Cerebellar cortex (tissue), 1 donor: ENCODE data around the gene HIC1.
A peak's percentile ranks its signal among the peaks of the same experiment; 100 is the strongest.

Source experiments
- DNase-seq: peaks from one replicate; pipeline ENCODE4 v3.0.0-alpha.2; 2015; ENCODE audit warnings: low spot score

The HIC1 gene

DNA sequence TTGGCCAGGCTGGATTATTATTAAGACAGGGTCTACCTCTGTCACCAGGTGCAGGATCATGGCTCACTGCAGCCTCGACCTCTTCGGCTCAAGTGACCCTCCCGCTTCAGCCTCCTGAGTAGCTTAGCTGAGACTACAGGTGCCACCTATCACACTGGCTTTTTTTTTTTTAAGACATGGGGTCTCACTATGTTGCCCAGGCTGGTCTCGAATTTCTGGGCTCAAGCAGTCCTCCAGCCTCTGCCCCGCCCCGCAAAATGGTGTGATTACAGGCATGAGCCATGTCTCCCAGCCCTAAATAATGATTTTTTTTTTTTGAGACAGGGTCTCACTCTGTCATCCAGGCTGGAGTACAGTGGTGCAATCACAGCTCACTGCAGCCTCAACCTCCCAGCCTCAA is 7.3 kb upstream of the HIC1 start:
- no peak for DNase-seq

DNA sequence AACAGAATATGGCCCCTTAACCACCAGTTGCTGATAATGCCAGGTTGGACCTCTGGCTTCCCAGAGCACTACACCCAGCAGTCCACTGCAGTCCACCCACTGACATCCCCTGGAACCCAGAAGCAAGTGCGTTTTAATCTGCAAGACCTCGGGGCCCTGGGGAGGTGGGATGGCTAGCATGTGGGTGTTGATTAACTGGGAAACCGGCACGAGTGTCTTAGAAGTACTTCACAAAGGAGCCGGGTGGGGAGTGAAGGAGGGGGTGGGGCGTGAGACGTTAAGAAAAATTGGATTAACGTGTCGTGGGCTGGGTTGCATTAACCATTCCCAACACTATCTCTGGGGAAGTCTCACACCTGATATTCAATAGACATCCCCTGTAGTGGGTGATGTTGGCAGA is 6.1 kb upstream of the HIC1 start:
- DNase-seq: no peak

DNA sequence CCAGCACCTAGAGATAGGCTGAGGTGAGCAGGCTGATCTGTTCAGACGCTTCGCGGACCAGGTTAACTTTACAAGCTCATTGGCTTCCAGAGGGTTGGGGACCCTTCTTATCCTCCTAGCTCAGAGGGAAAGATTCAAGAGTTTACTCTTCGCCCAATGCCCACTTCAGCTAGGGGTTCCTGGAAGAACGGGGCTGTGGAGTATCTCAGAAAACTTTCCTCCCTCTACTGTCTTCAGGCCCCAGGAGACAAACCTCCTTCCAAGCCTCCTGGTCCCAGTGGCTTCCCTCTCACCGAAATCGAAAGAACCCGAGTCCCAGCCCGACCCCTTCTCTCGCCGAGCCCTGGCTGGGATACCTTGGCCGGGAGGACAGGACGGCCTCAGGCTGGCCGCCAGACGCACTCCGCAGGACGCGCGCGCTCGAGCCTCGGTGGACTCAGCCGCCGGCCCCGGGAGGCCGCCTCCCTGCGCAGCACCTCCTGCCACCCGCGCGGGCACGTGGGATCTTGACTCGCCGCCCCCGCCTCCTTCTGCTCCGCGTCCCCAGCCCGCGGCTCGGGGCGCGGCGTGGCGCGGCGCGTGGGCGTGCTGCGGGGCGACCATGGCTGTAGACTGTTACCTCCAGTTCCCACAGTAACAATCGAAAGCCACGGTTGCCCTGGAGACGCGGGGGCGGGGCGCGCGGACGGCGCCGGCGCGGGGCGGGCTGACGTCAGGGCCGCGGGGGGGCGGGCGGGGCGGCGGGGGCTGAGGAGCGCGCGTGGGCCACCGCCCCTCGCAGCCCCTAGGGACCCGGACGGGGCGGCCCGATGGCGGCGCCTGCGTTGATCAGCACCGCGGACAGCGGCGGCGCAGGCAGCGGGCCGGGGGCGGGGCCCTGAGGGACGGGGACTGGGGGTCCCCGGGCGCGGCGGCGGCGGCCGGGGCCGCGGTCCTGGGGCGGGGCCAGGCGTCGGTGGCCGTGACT is 5.3 kb upstream of the HIC1 start:
- peak; percentile 64 for DNase-seq

DNA sequence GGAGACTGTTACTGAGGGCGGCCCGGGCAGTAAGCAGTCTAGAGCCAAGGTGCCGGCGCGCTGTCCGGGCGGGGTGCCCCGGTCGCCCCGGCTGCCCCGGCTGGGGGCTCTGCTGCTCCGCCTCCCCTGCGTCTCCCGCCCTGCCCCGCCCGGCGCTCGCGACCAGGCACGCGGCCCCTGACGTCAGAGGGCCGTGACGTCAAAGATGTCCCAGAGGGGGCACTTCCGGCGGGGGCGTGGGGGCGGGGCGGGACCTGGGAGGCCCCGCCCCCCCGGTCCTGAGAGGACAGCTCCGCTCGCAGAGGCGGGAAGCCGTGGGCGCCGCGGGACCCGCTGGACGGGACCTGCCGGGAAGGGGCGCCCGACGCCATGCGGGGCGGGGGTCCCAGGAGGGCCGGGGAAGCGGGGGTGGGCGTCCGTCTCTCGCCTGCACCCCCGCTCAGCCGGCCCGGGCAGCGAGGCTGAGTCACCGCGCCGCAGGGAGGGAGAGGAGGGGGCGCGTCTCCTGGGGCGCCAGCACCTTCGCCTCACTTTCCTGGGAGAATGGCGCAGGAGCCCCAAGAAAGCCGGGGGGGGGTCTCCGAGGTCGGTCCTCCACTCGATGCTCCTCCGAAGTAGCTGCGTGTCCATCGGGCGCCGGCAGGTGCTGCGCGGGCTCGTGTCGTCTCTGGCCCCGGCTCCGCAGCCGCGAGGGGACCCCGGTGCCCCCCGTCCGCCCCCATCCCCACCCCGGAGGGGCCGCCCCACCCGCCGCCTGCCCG is 4.4 kb upstream of the HIC1 start:
- peak; percentile 70 for DNase-seq

DNA sequence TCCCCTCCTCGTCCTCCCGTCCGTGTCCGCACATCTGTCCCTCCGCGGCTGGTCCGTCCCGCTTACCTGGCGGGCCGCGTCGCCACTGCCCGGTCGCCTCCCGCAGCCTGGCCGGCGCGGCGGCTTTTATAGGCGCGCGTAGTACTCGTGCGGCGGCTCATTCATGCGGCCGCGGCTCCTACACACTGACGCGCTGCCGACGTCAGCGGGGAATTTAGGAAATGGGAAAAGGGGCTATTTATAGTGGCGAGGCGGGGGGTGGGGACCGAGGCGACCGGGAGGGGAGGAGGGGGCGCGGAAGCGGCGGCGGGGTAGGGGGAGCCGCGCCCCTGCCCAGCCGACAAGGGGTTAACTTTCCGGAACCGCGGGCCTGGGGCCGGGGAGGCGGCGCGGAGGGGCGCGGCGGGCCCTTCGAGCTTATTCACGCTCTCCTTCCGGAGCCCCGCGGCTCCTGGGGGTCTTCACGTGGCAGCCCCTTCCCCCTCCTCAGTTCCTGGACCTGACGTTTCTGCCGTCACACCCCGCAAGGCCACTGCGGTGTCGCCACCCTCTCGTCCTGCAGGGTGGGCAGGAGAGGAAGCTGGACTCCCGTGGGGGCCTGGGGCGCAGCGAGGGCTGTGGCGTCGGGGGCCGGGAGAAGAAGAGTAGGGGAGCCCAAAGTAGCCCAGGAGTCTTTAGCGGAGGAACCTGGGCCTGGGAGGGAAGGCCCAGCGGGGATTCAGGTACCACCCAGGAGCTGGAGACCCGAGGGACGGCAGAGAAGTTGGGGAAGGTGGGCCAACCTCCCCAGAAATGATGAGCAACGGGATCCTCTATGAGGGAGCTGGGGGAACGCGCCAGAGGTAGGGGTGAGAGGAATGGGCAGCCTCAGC is 3.6 kb upstream of the HIC1 start:
- no peak for DNase-seq

DNA sequence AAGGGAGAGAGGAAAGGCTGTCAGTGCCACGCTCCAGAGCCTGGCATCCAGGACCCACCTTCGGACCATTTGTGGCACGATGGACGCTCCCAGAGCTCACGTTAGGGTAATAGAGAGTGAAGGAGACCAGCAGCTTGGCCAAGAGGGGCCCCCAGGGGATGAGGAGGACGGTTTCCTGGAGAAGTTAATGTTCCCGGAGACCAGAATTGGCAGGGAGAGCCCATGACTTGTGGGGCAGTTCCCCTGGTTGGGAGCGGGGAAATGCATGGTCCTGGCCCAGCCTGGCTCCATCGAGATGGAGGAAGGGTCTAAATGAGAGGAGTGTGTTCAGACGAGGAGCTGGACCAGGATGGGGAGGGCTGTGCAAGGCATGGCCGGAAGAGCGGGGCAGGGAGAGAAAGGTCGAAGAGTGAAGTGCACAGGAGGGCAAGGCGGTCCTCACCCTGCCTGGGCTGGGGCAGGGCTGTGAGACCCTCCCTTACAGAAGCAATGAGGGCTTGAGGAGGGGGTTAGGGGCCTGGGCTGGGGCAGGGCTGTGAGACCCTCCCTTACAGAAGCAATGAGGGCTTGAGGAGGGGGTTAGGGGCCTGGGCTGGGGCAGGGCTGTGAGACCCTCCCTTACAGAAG is 2.9 kb upstream of the HIC1 start:
- no peak for DNase-seq

DNA sequence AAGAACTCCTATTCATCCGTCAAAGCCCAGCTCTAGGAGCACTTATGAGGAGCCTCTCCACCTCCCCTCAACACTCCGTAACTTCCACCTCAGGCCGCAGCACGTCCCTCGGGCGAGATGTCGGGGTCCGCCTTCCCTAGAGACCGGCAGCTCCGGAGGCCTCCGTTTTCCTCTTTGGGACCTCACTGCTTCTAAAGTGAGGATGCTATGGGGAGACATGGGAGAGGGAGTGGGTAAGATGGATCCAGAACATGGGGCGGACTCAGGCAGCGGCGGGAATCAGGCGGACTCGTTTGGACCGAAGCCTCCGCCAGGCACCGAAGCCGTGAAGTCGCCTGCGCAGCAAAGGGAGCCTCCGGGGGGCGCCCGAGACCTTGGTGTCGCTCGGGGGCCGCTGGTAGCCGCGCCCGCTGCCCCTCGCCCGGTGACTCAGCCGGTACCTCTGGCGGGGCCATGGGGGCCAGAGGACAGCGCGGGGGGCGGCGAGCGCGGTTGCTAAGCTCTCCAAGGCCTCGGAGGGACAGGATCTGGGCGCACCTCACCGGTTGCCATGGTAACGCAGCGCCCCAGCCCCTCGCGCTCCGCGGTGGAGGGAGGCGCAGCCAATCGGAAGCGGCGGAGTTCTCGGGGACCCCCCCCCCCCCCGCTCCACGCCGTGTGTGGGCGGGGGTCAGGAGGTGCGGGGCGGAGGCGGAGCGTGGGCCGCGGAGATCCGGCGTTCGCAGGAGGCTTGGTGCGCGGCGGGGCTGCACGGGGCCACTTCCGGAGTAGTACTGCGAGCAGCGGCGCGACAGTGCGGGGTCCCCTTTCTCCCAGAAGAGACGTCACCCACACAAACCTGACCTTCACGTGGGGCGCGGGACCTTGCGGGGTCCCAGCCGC is 1.3 kb upstream of the HIC1 start:
- peak; percentile 76 for DNase-seq

DNA sequence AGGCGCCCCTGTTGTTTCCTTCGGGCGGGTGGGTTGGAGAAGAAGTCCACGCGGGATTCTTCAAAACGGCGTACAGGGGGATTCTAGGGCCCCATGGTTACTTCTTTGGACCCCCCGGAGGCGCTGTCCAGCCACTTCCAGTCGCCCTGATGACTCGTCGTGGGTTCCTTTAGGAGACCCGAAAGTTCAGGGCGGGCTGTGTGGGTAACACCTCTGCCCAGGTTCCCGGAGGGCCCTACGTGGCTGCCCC is 716 bp upstream of the HIC1 start:
- no peak for DNase-seq

DNA sequence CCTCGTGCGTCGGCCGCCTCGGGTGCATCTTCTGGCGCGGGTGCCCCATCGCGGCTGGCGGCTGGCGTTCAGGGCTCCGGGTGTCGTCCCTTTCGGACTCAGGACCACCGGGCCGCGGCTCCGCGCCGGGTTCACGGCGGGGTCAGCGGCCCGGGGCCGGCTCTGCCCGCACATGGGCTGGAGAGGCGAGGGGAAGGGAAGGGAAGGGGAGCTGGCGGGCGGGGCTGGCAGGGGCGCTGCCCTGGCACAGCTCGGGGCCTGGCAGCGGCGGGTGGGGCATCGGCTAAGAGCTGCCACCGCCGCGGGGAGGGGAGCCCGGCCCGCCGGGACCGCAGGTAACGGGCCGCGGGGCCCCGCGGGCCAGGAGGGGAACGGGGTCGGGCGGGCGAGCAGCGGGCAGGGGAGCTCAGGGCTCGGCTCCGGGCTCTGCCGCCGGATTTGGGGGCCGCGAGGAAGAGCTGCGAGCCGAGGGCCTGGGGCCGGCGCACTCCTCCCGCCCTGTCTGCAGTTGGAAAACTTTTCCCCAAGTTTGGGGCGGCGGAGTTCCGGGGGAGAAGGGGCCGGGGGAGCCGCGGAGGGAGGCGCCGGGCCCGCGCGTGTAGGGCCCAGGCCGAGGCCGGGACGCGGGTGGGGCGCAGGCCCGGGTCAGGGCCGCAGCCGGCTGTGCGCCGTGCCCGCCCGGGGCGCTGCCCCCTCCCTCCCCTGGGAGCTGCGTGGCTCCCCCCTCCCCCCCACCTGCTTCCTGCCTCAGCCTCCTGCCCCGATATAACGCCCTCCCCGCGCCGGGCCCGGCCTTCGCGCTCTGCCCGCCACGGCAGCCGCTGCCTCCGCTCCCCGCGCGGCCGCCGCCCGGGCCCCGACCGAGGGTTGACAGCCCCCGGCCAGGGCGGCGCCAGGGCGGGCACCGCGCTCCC is 646 bp downstream of the HIC1 start:
- no peak for DNase-seq

DNA sequence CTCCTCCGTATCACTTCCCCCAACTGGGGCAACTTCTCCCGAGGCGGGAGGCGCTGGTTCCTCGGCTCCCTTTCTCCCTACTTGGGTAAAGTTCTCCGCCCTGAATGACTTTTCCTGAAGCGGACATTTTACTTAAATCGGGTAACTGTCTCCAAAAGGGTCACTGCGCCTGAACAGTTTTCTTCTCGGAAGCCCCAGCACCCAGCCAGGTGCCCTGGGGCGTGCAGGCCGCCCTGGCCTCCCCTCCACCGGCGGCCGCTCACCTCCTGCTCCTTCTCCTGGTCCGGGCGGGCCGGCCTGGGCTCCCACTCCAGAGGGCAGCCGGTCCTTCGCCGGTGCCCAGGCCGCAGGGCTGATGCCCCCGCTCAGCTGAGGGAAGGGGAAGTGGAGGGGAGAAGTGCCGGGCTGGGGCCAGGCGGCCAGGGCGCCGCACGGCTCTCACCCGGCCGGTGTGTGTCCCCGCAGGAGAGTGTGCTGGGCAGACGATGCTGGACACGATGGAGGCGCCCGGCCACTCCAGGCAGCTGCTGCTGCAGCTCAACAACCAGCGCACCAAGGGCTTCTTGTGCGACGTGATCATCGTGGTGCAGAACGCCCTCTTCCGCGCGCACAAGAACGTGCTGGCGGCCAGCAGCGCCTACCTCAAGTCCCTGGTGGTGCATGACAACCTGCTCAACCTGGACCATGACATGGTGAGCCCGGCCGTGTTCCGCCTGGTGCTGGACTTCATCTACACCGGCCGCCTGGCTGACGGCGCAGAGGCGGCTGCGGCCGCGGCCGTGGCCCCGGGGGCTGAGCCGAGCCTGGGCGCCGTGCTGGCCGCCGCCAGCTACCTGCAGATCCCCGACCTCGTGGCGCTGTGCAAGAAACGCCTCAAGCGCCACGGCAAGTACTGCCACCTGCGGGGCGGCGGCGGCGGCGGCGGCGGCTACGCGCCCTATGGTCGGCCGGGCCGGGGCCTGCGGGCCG is 1.6 kb downstream of the HIC1 start:
- no peak for DNase-seq

DNA sequence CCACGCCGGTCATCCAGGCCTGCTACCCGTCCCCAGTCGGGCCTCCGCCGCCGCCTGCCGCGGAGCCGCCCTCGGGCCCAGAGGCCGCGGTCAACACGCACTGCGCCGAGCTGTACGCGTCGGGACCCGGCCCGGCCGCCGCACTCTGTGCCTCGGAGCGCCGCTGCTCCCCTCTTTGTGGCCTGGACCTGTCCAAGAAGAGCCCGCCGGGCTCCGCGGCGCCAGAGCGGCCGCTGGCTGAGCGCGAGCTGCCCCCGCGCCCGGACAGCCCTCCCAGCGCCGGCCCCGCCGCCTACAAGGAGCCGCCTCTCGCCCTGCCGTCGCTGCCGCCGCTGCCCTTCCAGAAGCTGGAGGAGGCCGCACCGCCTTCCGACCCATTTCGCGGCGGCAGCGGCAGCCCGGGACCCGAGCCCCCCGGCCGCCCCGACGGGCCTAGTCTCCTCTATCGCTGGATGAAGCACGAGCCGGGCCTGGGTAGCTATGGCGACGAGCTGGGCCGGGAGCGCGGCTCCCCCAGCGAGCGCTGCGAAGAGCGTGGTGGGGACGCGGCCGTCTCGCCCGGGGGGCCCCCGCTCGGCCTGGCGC is 2.4 kb downstream of the HIC1 start:
- DNase-seq: no peak

DNA sequence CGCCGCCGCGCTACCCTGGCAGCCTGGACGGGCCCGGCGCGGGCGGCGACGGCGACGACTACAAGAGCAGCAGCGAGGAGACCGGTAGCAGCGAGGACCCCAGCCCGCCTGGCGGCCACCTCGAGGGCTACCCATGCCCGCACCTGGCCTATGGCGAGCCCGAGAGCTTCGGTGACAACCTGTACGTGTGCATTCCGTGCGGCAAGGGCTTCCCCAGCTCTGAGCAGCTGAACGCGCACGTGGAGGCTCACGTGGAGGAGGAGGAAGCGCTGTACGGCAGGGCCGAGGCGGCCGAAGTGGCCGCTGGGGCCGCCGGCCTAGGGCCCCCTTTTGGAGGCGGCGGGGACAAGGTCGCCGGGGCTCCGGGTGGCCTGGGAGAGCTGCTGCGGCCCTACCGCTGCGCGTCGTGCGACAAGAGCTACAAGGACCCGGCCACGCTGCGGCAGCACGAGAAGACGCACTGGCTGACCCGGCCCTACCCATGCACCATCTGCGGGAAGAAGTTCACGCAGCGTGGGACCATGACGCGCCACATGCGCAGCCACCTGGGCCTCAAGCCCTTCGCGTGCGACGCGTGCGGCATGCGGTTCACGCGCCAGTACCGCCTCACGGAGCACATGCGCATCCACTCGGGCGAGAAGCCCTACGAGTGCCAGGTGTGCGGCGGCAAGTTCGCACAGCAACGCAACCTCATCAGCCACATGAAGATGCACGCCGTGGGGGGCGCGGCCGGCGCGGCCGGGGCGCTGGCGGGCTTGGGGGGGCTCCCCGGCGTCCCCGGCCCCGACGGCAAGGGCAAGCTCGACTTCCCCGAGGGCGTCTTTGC is 3.1 kb downstream of the HIC1 start:
- no peak for DNase-seq

DNA sequence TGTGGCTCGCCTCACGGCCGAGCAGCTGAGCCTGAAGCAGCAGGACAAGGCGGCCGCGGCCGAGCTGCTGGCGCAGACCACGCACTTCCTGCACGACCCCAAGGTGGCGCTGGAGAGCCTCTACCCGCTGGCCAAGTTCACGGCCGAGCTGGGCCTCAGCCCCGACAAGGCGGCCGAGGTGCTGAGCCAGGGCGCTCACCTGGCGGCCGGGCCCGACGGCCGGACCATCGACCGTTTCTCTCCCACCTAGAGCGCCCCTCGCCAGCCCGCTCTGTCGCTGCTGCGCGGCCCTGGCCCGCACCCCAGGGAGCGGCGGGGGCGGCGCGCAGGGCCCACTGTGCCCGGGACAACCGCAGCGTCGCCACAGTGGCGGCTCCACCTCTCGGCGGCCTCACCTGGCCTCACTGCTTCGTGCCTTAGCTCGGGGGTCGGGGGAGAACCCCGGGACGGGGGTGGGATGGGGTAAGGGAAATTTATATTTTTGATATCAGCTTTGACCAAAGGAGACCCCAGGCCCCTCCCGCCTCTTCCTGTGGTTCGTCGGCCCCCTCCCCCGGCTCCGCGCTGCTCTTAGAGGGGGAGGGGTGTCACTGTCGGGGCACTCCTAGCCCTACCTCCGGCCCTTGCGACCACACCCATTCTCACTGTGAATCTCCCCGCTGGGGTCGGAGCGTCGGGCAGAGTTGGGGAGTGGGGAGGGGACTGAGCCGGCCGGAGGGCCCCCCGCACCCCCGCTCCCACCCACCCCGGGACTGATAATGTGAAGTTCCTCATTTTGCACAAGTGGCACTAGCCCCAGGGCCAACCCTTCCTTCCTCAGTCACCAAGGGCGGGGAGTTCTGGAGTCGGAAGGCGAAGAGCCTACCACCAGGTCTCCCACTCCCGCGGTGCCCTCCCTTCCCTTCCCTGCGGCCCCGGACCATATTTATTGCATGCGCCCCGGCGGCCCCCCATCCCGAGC is 4.0 kb downstream of the HIC1 start:
- no peak for DNase-seq

DNA sequence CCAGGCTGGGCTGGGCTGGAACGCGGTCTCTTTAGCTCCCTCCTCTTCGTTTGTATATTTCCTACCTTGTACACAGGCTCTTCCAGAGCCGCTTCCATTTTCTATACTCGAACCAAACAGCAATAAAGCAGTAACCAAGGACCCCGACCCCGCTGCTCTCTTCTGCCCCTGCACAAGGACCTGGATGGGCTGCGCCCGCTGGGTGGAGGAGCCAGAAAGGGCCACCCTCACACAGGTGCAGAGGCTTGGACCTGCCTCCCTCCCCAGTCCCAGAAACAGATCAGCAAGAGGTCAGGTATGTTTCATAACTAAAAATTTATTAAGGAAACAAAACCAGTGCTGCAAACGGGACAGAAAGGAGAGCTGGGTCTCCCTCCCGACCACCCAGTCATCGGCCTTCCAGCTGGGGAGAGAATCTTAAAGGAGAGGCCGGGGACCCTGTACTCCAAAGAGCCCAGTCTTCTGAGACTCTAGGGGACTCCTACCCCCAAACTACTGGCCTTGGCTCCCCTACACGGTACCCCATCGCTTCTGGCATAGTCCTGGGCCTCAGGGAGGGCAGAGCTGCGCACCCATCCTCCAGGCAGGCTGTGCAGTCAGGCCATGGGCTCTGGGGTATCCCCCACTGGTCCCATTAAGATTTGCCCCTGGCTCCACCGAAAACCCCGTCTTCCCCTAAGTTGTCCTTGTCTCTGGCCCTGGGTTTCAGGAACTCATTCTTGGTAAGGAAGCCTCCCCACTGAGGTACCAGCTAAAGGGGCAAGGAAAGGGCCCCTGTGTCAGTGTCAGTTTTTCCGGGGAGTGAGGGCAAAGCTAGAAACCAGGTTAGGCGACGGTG is 4.9 kb downstream of the HIC1 start:
- no peak for DNase-seq

DNA sequence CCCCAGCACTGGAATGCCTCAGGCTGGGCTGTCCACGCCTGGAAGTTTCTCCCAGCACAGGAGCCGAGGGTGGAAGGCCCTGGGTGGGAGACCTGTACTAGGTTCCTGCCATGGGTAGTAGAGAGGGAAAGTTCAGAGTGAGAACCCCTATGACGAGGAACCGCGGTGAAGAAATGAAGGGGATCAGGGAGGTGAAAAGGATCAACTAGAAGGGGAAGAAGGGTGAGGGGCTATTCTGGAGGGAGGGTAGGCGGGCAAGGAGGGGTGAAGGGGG is 5.4 kb downstream of the HIC1 start:
- no peak for DNase-seq
